ENCODE results near the gene DMD. TPM values are rescaled to one million over a fixed set of nuclear protein-coding genes. Genes with fewer than 3 reads are reported as not detected.

The DMD gene
- total and polyA plus RNA-seq, 2 donors (not counting 1 experiment from before 2014, with no cell fraction given), result 5.1 to 7.2 TPM

DNA sequence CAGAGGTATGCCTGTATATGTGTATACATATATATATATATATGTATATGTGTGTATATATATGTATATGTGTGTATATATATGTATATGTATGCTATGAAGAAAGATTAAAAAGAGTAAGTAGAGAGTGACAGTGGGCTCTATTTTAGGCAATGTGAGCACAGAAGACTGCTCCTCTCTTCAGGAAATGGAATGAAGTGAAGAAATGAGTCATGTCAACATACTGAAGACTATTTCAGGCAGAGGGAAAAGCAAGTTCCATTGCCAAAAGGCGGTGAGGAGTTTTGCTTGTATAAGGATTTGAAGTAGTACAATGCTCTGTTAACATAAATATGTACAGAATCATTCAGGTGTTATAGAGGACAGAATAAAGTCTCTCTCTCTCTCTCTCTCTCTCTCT is 1366.3 kb downstream of the DMD start:
- Histone ChIP-seq H3K27ac (ENCODE audit: insufficient read depth, low read length) (no peak overlapping the region), H3K27me3 (ENCODE audit: control insufficient read depth, insufficient read depth, low read length) (no peaks in the 10 kb centered on the region), H3K4me3 (replicated peaks in 1 of 4; ENCODE audit: control extremely low read depth in 1 of 4, insufficient read depth in 1 of 4, low read depth in 3 of 4, low read length in 4 of 4) (no peak overlapping the region), H3K9ac (ENCODE audit: insufficient read depth, low read length) (no peak overlapping the region), H3K4me2 (ENCODE audit: extremely low read depth, insufficient read depth, low read length) (no peak overlapping the region), H4K20me1 (ENCODE audit: control insufficient read depth, extremely low read depth, insufficient read depth, low read length) (no peaks in the 10 kb centered on the region), H3K79me2 (ENCODE audit: control insufficient read depth, insufficient read depth, low read length) (no peaks in the 10 kb centered on the region), H3K9me3 (ENCODE audit: control insufficient read depth, insufficient read depth, low read depth, low read length) (no peaks in the 10 kb centered on the region), H3K36me3 (ENCODE audit: control insufficient read depth, insufficient read depth, low read length) (no peaks in the 10 kb centered on the region), H2AFZ (ENCODE audit: low read length) (no peak overlapping the region), H3K4me1 (ENCODE audit: control insufficient read depth, extremely low read depth, insufficient read depth, low read length) (no peaks in the 10 kb centered on the region)
- TF ChIP-seq EZH2 (IDR thresholded peaks at IDR 0.05; ENCODE audit: low read length, missing control alignments), result no peak
- TF ChIP-seq, protein P1, sequence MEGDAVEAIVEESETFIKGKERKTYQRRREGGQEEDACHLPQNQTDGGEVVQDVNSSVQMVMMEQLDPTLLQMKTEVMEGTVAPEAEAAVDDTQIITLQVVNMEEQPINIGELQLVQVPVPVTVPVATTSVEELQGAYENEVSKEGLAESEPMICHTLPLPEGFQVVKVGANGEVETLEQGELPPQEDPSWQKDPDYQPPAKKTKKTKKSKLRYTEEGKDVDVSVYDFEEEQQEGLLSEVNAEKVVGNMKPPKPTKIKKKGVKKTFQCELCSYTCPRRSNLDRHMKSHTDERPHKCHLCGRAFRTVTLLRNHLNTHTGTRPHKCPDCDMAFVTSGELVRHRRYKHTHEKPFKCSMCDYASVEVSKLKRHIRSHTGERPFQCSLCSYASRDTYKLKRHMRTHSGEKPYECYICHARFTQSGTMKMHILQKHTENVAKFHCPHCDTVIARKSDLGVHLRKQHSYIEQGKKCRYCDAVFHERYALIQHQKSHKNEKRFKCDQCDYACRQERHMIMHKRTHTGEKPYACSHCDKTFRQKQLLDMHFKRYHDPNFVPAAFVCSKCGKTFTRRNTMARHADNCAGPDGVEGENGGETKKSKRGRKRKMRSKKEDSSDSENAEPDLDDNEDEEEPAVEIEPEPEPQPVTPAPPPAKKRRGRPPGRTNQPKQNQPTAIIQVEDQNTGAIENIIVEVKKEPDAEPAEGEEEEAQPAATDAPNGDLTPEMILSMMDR (conservative IDR thresholded peaks at IDR 0.05 in 1 of 2, IDR thresholded peaks at IDR 0.05 in 1 of 2; ENCODE audit: low read depth in 1 of 2, low read length in 2 of 2), result no peak
- peak; percentile 6 to 13 for DNase-seq (ENCODE audit: low read depth in 2 of 2)

DNA sequence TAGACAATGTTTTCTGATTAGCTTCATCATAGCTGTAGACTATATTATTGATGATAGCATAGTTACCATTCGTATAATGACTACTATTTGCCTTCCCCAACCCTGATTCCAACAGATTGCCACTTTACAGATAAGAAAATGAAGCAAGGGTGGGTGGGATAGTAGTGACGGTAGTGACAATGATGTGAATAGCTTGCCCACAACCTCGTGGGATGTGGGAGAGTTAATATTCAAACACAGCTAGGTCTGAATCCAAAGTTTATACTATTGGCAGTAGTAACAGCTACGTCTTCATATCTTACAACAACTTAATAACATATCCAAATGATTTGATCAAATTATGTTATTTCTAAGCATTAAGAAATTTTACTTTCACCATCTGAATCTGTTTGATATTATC is 1372.7 kb downstream of the DMD start:
- Histone ChIP-seq H2AFZ (ENCODE audit: low read length) (no peak overlapping the region), H3K4me2 (ENCODE audit: extremely low read depth, insufficient read depth, low read length) (no peak overlapping the region), H3K79me2 (ENCODE audit: control insufficient read depth, insufficient read depth, low read length) (no peaks in the 10 kb centered on the region), H3K9ac (ENCODE audit: insufficient read depth, low read length) (no peak overlapping the region), H3K27me3 (ENCODE audit: control insufficient read depth, insufficient read depth, low read length) (no peaks in the 10 kb centered on the region), H3K4me3 (replicated peaks in 1 of 4; ENCODE audit: control extremely low read depth in 1 of 4, insufficient read depth in 1 of 4, low read depth in 3 of 4, low read length in 4 of 4) (no peak overlapping the region), H4K20me1 (ENCODE audit: control insufficient read depth, extremely low read depth, insufficient read depth, low read length) (no peaks in the 10 kb centered on the region), H3K9me3 (ENCODE audit: control insufficient read depth, insufficient read depth, low read depth, low read length) (no peaks in the 10 kb centered on the region), H3K27ac (ENCODE audit: insufficient read depth, low read length) (no peak overlapping the region), H3K36me3 (ENCODE audit: control insufficient read depth, insufficient read depth, low read length) (no peaks in the 10 kb centered on the region), H3K4me1 (ENCODE audit: control insufficient read depth, extremely low read depth, insufficient read depth, low read length) (no peaks in the 10 kb centered on the region)
- no peak for TF ChIP-seq EZH2 (IDR thresholded peaks at IDR 0.05; ENCODE audit: low read length, missing control alignments)
- TF ChIP-seq, protein P1 (conservative IDR thresholded peaks at IDR 0.05 in 1 of 2, IDR thresholded peaks at IDR 0.05 in 1 of 2; ENCODE audit: low read depth in 1 of 2, low read length in 2 of 2), result no peak
- no peak for DNase-seq (ENCODE audit: low read depth in 2 of 2)

DNA sequence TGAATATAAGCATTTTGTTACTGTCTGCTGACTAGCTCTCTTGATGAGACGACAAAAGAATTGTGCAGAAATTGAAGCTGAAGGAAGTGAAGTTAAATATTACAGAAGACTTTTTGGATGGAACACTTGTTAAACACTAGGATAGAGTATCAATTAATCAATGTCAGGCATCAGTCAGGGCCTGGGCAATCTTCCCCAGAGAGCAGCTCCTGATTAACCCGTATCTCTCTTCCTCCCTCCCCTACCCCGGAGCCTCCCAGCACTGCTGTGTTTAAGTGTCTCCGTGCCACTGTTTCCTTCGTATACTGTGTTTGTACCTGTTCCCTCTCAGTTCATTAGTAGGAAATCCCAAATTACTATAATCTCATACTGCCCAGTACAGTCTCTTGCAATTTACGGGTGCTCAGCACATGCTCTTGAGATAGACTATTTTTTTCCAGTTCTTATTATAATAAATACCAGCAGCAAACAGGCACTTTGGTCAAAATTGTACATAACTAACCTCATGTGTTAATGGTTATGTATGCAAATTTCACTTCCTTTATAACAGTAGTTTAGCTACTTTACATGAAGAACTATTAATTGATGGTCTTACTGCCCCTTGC is 1373.8 kb downstream of the DMD start:
- Histone ChIP-seq H3K79me2 (ENCODE audit: control insufficient read depth, insufficient read depth, low read length) (no peaks in the 10 kb centered on the region), H3K9ac (ENCODE audit: insufficient read depth, low read length) (no peak overlapping the region), H2AFZ (ENCODE audit: low read length) (no peak overlapping the region), H3K36me3 (ENCODE audit: control insufficient read depth, insufficient read depth, low read length) (no peaks in the 10 kb centered on the region), H3K9me3 (ENCODE audit: control insufficient read depth, insufficient read depth, low read depth, low read length) (no peaks in the 10 kb centered on the region), H3K4me2 (ENCODE audit: extremely low read depth, insufficient read depth, low read length) (no peak overlapping the region), H4K20me1 (ENCODE audit: control insufficient read depth, extremely low read depth, insufficient read depth, low read length) (no peaks in the 10 kb centered on the region), H3K4me3 (replicated peaks in 1 of 4; ENCODE audit: control extremely low read depth in 1 of 4, insufficient read depth in 1 of 4, low read depth in 3 of 4, low read length in 4 of 4) (no peak overlapping the region), H3K27ac (ENCODE audit: insufficient read depth, low read length) (no peak overlapping the region), H3K27me3 (ENCODE audit: control insufficient read depth, insufficient read depth, low read length) (no peaks in the 10 kb centered on the region), H3K4me1 (ENCODE audit: control insufficient read depth, extremely low read depth, insufficient read depth, low read length) (no peaks in the 10 kb centered on the region)
- DNase-seq (ENCODE audit: low read depth in 2 of 2), result no peak
- no peak for TF ChIP-seq EZH2 (IDR thresholded peaks at IDR 0.05; ENCODE audit: low read length, missing control alignments)
- TF ChIP-seq, protein P1 (conservative IDR thresholded peaks at IDR 0.05 in 1 of 2, IDR thresholded peaks at IDR 0.05 in 1 of 2; ENCODE audit: low read depth in 1 of 2, low read length in 2 of 2), result no peak
